Uterus (tissue), 2 donors: ENCODE results near the gene GCH1.

Source experiments
- CTCF ChIP-seq, 4 experiments: fragments of 200-600 bp in 2 of 4; fragments of 450-650 bp in 2 of 4; sonication (generic) in 2 of 4; IDR thresholded peaks; one replicate each; pipeline ENCODE4 v1.5.1; 2016 to 2019; ENCODE audit warnings: antibody characterized with exemption in 4 of 4, mild to moderate bottlenecking in 2 of 4, moderate library complexity in 1 of 4
- POLR2A ChIP-seq, 2 donors: fragments of 450-650 bp; IDR thresholded peaks; one replicate each; pipeline ENCODE4 v1.6.1; 2016; ENCODE audit warnings: antibody characterized with exemption in 2 of 2, mild to moderate bottlenecking in 1 of 2, moderate library complexity in 1 of 2

GRCh38 chr14:54908190-54908589 is 5.6 kb upstream of the GCH1 start:
- no peak for TF ChIP-seq CTCF (IDR thresholded peaks at IDR 0.05)
- no peak for TF ChIP-seq POLR2A (IDR thresholded peaks at IDR 0.05)
